Measurements from ENCODE around the gene DAB1. TPM values are rescaled to one million over a fixed set of nuclear protein-coding genes. Genes with fewer than 3 reads are reported as not detected.

The DAB1 gene
- polyA plus RNA-seq, 3 donors, result not detected

- DNase-seq, result no peak
- Histone ChIP-seq H3K4me1 (ENCODE audit: control insufficient read depth in 1 of 2, insufficient read depth in 2 of 2, low read length in 2 of 2) (no peaks in the 10 kb centered on the region), H3K27me3 (ENCODE audit: control insufficient read depth in 2 of 2, insufficient read depth in 2 of 2, low read length in 2 of 2) (no peaks in the 10 kb centered on the region), H3K27ac (ENCODE audit: low read depth in 1 of 2, low read length in 2 of 2) (no peak overlapping the region), H2AFZ (ENCODE audit: insufficient read depth, low read depth, low read length, poor library complexity, severe bottlenecking) (no peak overlapping the region), H4K20me1 (ENCODE audit: insufficient read depth, low read length) (no peaks in the 10 kb centered on the region), H3K79me2 (ENCODE audit: insufficient read depth, low read length) (no peaks in the 10 kb centered on the region), H3K36me3 (replicated peaks in 1 of 2; ENCODE audit: control insufficient read depth in 1 of 2, insufficient read depth in 2 of 2, low read length in 2 of 2) (no peaks in the 10 kb centered on the region), H3K9ac (ENCODE audit: insufficient read depth, low read length, poor library complexity, severe bottlenecking) (no peak overlapping the region), H3K4me2 (replicated peaks; ENCODE audit: extremely low read depth, low read length, poor library complexity, severe bottlenecking) (no peak overlapping the region), H3K9me3 (replicated peaks in 1 of 2; ENCODE audit: control insufficient read depth in 1 of 2, insufficient read depth in 1 of 2, low read length in 2 of 2) (no peaks in the 10 kb centered on the region), H3K4me3 (replicated peaks in 1 of 3; ENCODE audit: low read depth in 2 of 3, low read length in 3 of 3) (no peak overlapping the region)
- Mint-ChIP-seq H3K4me1 (no peaks in the 10 kb centered on the region), H3K27ac (peak overlapping the region in 1 of 7 donors; percentile 27), H3K4me3 (no peak overlapping the region), H3K9me3 (peaks cover 0 to 4% (median 0%) of the 10 kb centered on the region in 7 donors), H3K36me3 (no peaks in the 10 kb centered on the region), H3K27me3 (ENCODE audit: low read depth in 3 of 3) (peaks cover 0 to 3% (median 2%) of the 10 kb centered on the region in 3 donors)
- intact Hi-C loops (cut with micrococcal nuclease), result no loop called here
- TF ChIP-seq, protein P1, sequence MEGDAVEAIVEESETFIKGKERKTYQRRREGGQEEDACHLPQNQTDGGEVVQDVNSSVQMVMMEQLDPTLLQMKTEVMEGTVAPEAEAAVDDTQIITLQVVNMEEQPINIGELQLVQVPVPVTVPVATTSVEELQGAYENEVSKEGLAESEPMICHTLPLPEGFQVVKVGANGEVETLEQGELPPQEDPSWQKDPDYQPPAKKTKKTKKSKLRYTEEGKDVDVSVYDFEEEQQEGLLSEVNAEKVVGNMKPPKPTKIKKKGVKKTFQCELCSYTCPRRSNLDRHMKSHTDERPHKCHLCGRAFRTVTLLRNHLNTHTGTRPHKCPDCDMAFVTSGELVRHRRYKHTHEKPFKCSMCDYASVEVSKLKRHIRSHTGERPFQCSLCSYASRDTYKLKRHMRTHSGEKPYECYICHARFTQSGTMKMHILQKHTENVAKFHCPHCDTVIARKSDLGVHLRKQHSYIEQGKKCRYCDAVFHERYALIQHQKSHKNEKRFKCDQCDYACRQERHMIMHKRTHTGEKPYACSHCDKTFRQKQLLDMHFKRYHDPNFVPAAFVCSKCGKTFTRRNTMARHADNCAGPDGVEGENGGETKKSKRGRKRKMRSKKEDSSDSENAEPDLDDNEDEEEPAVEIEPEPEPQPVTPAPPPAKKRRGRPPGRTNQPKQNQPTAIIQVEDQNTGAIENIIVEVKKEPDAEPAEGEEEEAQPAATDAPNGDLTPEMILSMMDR (IDR thresholded peaks at IDR 0.05), result no peak
- WGBS (ENCODE audit: insufficient coverage), result 56% methylated on average over 2 of the region's 3 CpGs
These were observed 40.9 kb upstream of the DAB1 start for GRCh38 chr1:57464756-57465155.

DNA sequence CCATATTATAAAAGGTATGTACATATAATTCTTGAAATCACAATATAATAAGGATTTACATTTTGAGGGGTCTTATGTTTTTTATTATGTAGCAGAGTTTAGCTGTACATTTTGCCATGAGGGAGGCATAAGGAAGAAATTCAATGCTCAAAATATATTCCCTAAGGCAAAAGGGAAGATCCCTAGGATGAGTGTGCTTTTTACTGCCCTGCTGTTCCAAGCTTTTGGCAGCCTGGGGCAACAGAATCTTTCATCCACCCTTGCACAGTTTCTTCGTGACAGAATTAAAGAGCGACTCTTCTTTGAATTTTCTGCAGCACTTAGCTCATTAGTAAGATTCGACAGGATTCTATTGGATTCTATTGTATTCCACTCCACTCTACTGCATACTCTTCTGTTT is 39.5 kb upstream of the DAB1 start:
- Mint-ChIP-seq H3K27ac (no peak overlapping the region), H3K9me3 (peaks cover 0 to 4% (median 0%) of the 10 kb centered on the region in 7 donors), H3K4me1 (no peaks in the 10 kb centered on the region), H3K4me3 (no peak overlapping the region), H3K36me3 (no peaks in the 10 kb centered on the region), H3K27me3 (ENCODE audit: low read depth in 3 of 3) (peaks cover 0 to 3% (median 2%) of the 10 kb centered on the region in 3 donors)
- no peak overlapping the region for H3K9ac ChIP-seq (ENCODE audit: insufficient read depth, low read length, poor library complexity, severe bottlenecking)
- no peak for DNase-seq
- no peaks in the 10 kb centered on the region for H3K4me1 ChIP-seq (ENCODE audit: control insufficient read depth in 1 of 2, insufficient read depth in 2 of 2, low read length in 2 of 2)
- TF ChIP-seq, protein P1 (IDR thresholded peaks at IDR 0.05), result no peak
- H3K36me3 ChIP-seq (replicated peaks in 1 of 2; ENCODE audit: control insufficient read depth in 1 of 2, insufficient read depth in 2 of 2, low read length in 2 of 2), result no peaks in the 10 kb centered on the region
- no peak overlapping the region for H3K4me2 ChIP-seq (replicated peaks; ENCODE audit: extremely low read depth, low read length, poor library complexity, severe bottlenecking)
- no peak overlapping the region for H3K27ac ChIP-seq (ENCODE audit: low read depth in 1 of 2, low read length in 2 of 2)
- 89% methylated on average over 3 of the region's 3 CpGs for WGBS (ENCODE audit: insufficient coverage)
- intact Hi-C loops (cut with micrococcal nuclease), result no loop called here
- no peaks in the 10 kb centered on the region for H4K20me1 ChIP-seq (ENCODE audit: insufficient read depth, low read length)
- no peaks in the 10 kb centered on the region for H3K9me3 ChIP-seq (replicated peaks in 1 of 2; ENCODE audit: control insufficient read depth in 1 of 2, insufficient read depth in 1 of 2, low read length in 2 of 2)
- no peak overlapping the region for H3K4me3 ChIP-seq (replicated peaks in 1 of 3; ENCODE audit: low read depth in 2 of 3, low read length in 3 of 3)
- H3K79me2 ChIP-seq (ENCODE audit: insufficient read depth, low read length), result no peaks in the 10 kb centered on the region
- no peak overlapping the region for H2AFZ ChIP-seq (ENCODE audit: insufficient read depth, low read depth, low read length, poor library complexity, severe bottlenecking)
- no peaks in the 10 kb centered on the region for H3K27me3 ChIP-seq (ENCODE audit: control insufficient read depth in 2 of 2, insufficient read depth in 2 of 2, low read length in 2 of 2)

Data from CD14-positive monocyte (primary cell).